NCI-H1694 treated with DMSO at 0.1 percent for 48 hours (cell line): ENCODE data around the gene PDIA4.
A peak's percentile ranks its signal among the peaks of the same experiment; 100 is the strongest.
"Not testable (repeated sequence)": the region's sequence is repeated elsewhere in the genome, so short reads cannot be mapped to it uniquely, and the experiment has no call there.

Experiments used
- DNase-seq: peaks from one replicate; lab custom pipeline; 2025; lab: John Stamatoyannopoulos, UW

The PDIA4 gene

GRCh38 chr7:149028346-149029109 lies at the start of gene PDIA4:
TSS of gene PDIA4 (minus strand) at chr7:149028505. CDS start at chr7:149028408, 97 bp downstream.
- DNase-seq: peak; percentile 97

- no peak for DNase-seq
Observed at GRCh38 chr7:149077594-149077993, 49.3 kb upstream of the PDIA4 start.

GRCh38 chr7:149075286-149075685 lies 47.0 kb upstream of the PDIA4 start:
- no peak for DNase-seq

GRCh38 chr7:149074116-149074885 lies 46.0 kb upstream of the PDIA4 start:
- DNase-seq: no peak

GRCh38 chr7:149072438-149072775 lies 44.1 kb upstream of the PDIA4 start:
- no peak for DNase-seq

- DNase-seq: no peak
Observed at GRCh38 chr7:149071641-149072437, 43.5 kb upstream of the PDIA4 start.

- DNase-seq: no peak
Observed at GRCh38 chr7:149071182-149071635, 42.9 kb upstream of the PDIA4 start.

- no peak for DNase-seq
Observed at GRCh38 chr7:149070372-149071125, 42.2 kb upstream of the PDIA4 start.

GRCh38 chr7:149067869-149068268 lies 39.6 kb upstream of the PDIA4 start:
- no peak for DNase-seq

GRCh38 chr7:149063476-149063875 lies 35.2 kb upstream of the PDIA4 start:
- no peak for DNase-seq

- not testable (repeated sequence) for DNase-seq
Observed at GRCh38 chr7:149062217-149062899, 34.1 kb upstream of the PDIA4 start.

GRCh38 chr7:149060156-149060555 lies 31.9 kb upstream of the PDIA4 start:
- no peak for DNase-seq

GRCh38 chr7:149053885-149054284 lies 25.6 kb upstream of the PDIA4 start:
- DNase-seq: no peak

- no peak for DNase-seq
Observed at GRCh38 chr7:149053384-149053783, 25.1 kb upstream of the PDIA4 start.

GRCh38 chr7:149050941-149051340 lies 22.6 kb upstream of the PDIA4 start:
- no peak for DNase-seq

- DNase-seq: no peak
Observed at GRCh38 chr7:149048805-149049204, 20.5 kb upstream of the PDIA4 start.

- no peak for DNase-seq
Observed at GRCh38 chr7:149046416-149046815, 18.1 kb upstream of the PDIA4 start.

GRCh38 chr7:149043936-149044335 lies 15.6 kb upstream of the PDIA4 start:
- no peak for DNase-seq

GRCh38 chr7:149041350-149041749 lies 13.0 kb upstream of the PDIA4 start:
- no peak for DNase-seq

- not testable (repeated sequence) for DNase-seq
Observed at GRCh38 chr7:149038641-149039040, 10.3 kb upstream of the PDIA4 start.

GRCh38 chr7:149036676-149037075 lies 8.4 kb upstream of the PDIA4 start:
- no peak for DNase-seq
